ENCODE results near the gene KLF7.

- TF ChIP-seq CTCF (IDR thresholded peaks at IDR 0.05; ENCODE audit: poor library complexity) (no peak), EZH2 (IDR thresholded peaks at IDR 0.05; ENCODE audit: borderline replicate concordance) (no peak)
Measured at GRCh38 chr2:207112785-207113184, 53.0 kb downstream of the KLF7 start.
